PFSK-1 (cell line): Measurements from ENCODE around the gene HOMER2.

ENCODE experiments used
- FOXP2 ChIP-seq: optimal IDR thresholded peaks from 2 replicates; pipeline ENCODE3; 2011; ENCODE audit warnings: borderline replicate concordance, control low read depth, inconsistent platforms; ENCODE audit not compliant: insufficient read depth; ENCODE audit errors: extremely low read length, extremely low read depth
- POLR2AphosphoS5 ChIP-seq: IDR thresholded peaks from 2 replicates; pipeline ENCODE4 v1.6.1; 2012; ENCODE audit warnings: low read depth, mild to moderate bottlenecking, control low read depth, low read length, moderate library complexity
- SIN3A ChIP-seq: IDR thresholded peaks from 2 replicates; pipeline ENCODE4 v1.6.1; 2012; ENCODE audit warnings: mild to moderate bottlenecking, low read length, moderate library complexity, borderline replicate concordance; ENCODE audit not compliant: insufficient read depth
- TAF1 ChIP-seq: IDR thresholded peaks from 2 replicates; pipeline ENCODE4 v1.6.1; 2012; ENCODE audit warnings: low read length, control low read depth, borderline replicate concordance; ENCODE audit not compliant: insufficient read depth
- TF ChIP-seq, protein P1 (sequence below), 2 experiments: IDR thresholded peaks; 2 replicates each; pipeline versions ENCODE4 v1.6.1 to v1.8.0; 2011 to 2012; ENCODE audit warnings: low read depth in 2 of 2, low read length in 2 of 2, control low read depth in 1 of 2, inconsistent platforms in 1 of 2, mild to moderate bottlenecking in 1 of 2, moderate library complexity in 1 of 2; ENCODE audit not compliant: insufficient read depth in 1 of 2

Gene HOMER2

DNA sequence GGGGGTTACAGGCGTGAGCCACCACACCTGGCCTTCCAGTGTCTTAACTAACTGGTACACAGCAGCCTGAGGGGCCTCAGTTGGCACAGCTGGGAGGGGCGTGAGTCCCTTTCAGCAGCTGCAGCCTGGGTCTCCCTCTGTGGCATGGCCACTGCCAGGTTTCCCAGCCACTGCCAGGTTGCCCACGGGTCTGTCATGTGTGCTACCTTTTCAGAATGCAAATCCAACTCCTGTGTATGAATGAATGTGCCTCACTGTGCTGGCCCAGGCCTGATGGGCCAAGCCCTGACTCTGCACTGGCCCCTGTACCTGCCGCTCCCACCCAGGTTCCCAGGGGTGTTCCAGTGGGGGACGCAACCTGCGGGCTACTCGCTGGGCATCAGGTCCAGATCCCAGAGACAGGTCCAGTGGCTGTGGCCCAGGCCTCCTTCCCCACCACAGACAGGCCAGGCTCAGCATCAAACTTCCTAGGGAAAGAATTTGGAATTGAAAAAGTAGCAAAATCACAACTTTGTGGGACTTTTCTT lies 117.1 kb downstream of the HOMER2 start:
- no peak for TF ChIP-seq POLR2AphosphoS5
- TF ChIP-seq FOXP2: no peak
- TF ChIP-seq, protein P1, sequence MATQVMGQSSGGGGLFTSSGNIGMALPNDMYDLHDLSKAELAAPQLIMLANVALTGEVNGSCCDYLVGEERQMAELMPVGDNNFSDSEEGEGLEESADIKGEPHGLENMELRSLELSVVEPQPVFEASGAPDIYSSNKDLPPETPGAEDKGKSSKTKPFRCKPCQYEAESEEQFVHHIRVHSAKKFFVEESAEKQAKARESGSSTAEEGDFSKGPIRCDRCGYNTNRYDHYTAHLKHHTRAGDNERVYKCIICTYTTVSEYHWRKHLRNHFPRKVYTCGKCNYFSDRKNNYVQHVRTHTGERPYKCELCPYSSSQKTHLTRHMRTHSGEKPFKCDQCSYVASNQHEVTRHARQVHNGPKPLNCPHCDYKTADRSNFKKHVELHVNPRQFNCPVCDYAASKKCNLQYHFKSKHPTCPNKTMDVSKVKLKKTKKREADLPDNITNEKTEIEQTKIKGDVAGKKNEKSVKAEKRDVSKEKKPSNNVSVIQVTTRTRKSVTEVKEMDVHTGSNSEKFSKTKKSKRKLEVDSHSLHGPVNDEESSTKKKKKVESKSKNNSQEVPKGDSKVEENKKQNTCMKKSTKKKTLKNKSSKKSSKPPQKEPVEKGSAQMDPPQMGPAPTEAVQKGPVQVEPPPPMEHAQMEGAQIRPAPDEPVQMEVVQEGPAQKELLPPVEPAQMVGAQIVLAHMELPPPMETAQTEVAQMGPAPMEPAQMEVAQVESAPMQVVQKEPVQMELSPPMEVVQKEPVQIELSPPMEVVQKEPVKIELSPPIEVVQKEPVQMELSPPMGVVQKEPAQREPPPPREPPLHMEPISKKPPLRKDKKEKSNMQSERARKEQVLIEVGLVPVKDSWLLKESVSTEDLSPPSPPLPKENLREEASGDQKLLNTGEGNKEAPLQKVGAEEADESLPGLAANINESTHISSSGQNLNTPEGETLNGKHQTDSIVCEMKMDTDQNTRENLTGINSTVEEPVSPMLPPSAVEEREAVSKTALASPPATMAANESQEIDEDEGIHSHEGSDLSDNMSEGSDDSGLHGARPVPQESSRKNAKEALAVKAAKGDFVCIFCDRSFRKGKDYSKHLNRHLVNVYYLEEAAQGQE (IDR thresholded peaks at IDR 0.05; ENCODE audit: insufficient read depth in 1 of 2, low read depth in 2 of 2, low read length in 2 of 2): no peak
- no peak for TF ChIP-seq SIN3A
- TF ChIP-seq TAF1: no peak

GRCh38 chr15:82833362-82833682 lies 119.2 kb downstream of the HOMER2 start:
- no peak for TF ChIP-seq FOXP2
- no peak for TF ChIP-seq SIN3A

- TF ChIP-seq, protein P1 (IDR thresholded peaks at IDR 0.05; ENCODE audit: insufficient read depth in 1 of 2, low read depth in 2 of 2, low read length in 2 of 2): no peak
- TF ChIP-seq FOXP2: no peak
- no peak for TF ChIP-seq POLR2AphosphoS5
- TF ChIP-seq SIN3A: no peak
- no peak for TF ChIP-seq TAF1
These were observed 119.7 kb downstream of the HOMER2 start for GRCh38 chr15:82832601-82833361.

DNA sequence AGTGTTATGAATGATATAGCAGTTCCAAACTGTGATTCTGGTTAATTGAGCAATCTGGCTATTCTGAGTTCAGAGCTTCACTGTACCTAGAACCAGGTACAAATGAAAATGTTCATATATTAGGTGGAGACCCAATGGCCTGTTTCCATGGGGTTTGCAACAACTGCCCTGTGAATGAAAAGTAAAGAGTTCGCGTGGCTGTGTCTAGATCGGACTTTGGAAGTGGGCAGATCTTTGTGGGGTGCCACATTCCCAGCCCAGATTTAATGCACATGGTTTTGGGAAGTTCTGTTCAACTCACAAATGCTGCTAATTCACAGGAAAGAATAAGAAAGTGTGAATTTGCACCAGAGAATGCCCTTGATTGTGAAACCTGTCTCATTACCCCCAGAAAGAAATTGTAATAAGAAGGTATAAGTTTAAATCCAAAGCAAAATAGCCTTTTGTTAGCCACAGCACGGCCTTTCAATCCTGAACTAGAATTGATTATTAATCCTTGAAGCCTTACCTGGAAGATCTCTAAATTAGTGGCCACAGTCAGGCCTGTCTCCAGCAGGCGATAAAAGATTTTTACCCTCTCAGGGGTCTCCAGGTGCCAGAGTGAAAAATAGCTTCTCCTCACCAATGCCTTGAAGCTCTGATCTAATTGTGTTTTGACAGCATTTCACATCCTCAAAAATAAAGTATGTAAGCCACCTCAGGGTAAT lies 120.5 kb downstream of the HOMER2 start:
- TF ChIP-seq FOXP2 (no peak), SIN3A (no peak)

- TF ChIP-seq FOXP2 (no peak), SIN3A (no peak), TAF1 (no peak), POLR2AphosphoS5 (no peak)
- TF ChIP-seq, protein P1 (IDR thresholded peaks at IDR 0.05; ENCODE audit: insufficient read depth in 1 of 2, low read depth in 2 of 2, low read length in 2 of 2): no peak
These were observed 121.9 kb downstream of the HOMER2 start for GRCh38 chr15:82830427-82831173.
